ENCODE results near the gene PNPLA3. TPM values are rescaled to one million over a fixed set of nuclear protein-coding genes. Genes with fewer than 3 reads are reported as not detected.

PNPLA3 gene
- total and polyA plus RNA-seq, 11 donors = 0.11 to 1.9 (median 0.18) TPM; not detected in 5

GRCh38 chr22:43974028-43974545 is 50.5 kb downstream of the PNPLA3 start:
- intact Hi-C loops (cut with DNase I) = no loop called here
- ATAC-seq (no peak), DNase-seq (no peak)
- Histone ChIP-seq H3K9me3 (no peaks in the 10 kb centered on the region), H3K27me3 (no peaks in the 10 kb centered on the region), H3K27ac (no peak overlapping the region), H3K4me3 (no peak overlapping the region), H3K4me1 (no peaks in the 10 kb centered on the region), H3K36me3 (peaks cover 0 to 100% (median 97%) of the 10 kb centered on the region in 9 donors)
- TF ChIP-seq CTCF (IDR thresholded peaks at IDR 0.05) = no peak
- TF ChIP-seq POLR2A (IDR thresholded peaks at IDR 0.05) = no peak
- 90 to 95% (median 91%) methylated on average over 19 of the region's 19 CpGs for WGBS, 4 donors

- H3K36me3 ChIP-seq = peaks cover 0 to 99% (median 96%) of the 10 kb centered on the region in 9 donors
- intact Hi-C loops (cut with DNase I) = no loop called here
- no peak for ATAC-seq
- H3K4me1 ChIP-seq = no peaks in the 10 kb centered on the region
- DNase-seq = no peak
- H3K4me3 ChIP-seq = no peak overlapping the region
- no peaks in the 10 kb centered on the region for H3K27me3 ChIP-seq
- H3K27ac ChIP-seq = no peak overlapping the region
- 58 to 95% (median 79%) methylated on average over 4 of the region's 4 CpGs for WGBS, 4 donors
- TF ChIP-seq CTCF (IDR thresholded peaks at IDR 0.05) (no peak), POLR2A (IDR thresholded peaks at IDR 0.05) (no peak)
- H3K9me3 ChIP-seq = no peaks in the 10 kb centered on the region
Observed at GRCh38 chr22:43975041-43975440, 51.4 kb downstream of the PNPLA3 start.

- H3K27ac ChIP-seq = no peak overlapping the region
- peaks cover 0 to 99% (median 98%) of the 10 kb centered on the region in 9 donors for H3K36me3 ChIP-seq
- no peak overlapping the region for H3K4me3 ChIP-seq
- H3K9me3 ChIP-seq = no peaks in the 10 kb centered on the region
- 90% methylated on average over 17 to 19 of the region's 19 CpGs for whole genome bisulfite sequencing, 4 donors
- H3K4me1 ChIP-seq = no peaks in the 10 kb centered on the region
- TF ChIP-seq CTCF (IDR thresholded peaks at IDR 0.05) (no peak), POLR2A (IDR thresholded peaks at IDR 0.05) (no peak)
- DNase-seq = no peak
- H3K27me3 ChIP-seq = no peaks in the 10 kb centered on the region
- ATAC-seq = no peak
- intact Hi-C loops (cut with DNase I) = no loop called here
Observed at GRCh38 chr22:43976861-43977795, 53.5 kb downstream of the PNPLA3 start.

- WGBS, 4 donors = 85 to 97% (median 94%) methylated on average over 4 of the region's 4 CpGs
- Histone ChIP-seq H3K27me3 (no peaks in the 10 kb centered on the region), H3K4me3 (no peak overlapping the region), H3K4me1 (no peaks in the 10 kb centered on the region), H3K9me3 (no peaks in the 10 kb centered on the region), H3K36me3 (peaks cover 0 to 99% (median 98%) of the 10 kb centered on the region in 9 donors), H3K27ac (no peak overlapping the region)
- intact Hi-C loops (cut with DNase I) = no loop called here
- no peak for DNase-seq
- ATAC-seq = no peak
- TF ChIP-seq CTCF (IDR thresholded peaks at IDR 0.05) (no peak), POLR2A (IDR thresholded peaks at IDR 0.05) (no peak)
Observed at GRCh38 chr22:43978558-43978957, 55.0 kb downstream of the PNPLA3 start.

Data from heart left ventricle (tissue), 16 donors.